A549 (cell line): Measurements from ENCODE around the gene ATP1A2. TPM values are rescaled to one million over a fixed set of nuclear protein-coding genes. Genes with fewer than 3 reads are reported as not detected.

Experiments
- ATAC-seq, 2 experiments: fragments of 200-7000 bp in 1 of 2; fragments of >200 bp in 1 of 2; cut with Nextera tagmentation in 1 of 2; cut with Tn5 transposase in 1 of 2; 3 replicates each; pipeline versions ENCODE4 v1.8.0 to v1.9.1; 2018 to 2020; ENCODE audit warnings: mild to moderate bottlenecking in 1 of 2, moderate library complexity in 1 of 2
- CTCF ChIA-PET: fragments of 300-600 bp; sonication (Branson Sonifier 250); formaldehyde crosslinking; extraction: SDS; loops from one replicate; lab custom pipeline; 2021; ENCODE audit warnings: antibody characterized with exemption, inconsistent platforms; lab: Yijun Ruan, JAX
- POLR2A ChIA-PET: fragments of 350-600 bp; formaldehyde crosslinking; extraction: SDS; loops from one replicate; lab custom pipeline; 2021; ENCODE audit warnings: antibody characterized with exemption, inconsistent platforms; lab: Yijun Ruan, JAX
- DNase-seq, 2 experiments: peaks; one replicate each; pipeline versions ENCODE4 v3.0.0 to v3.0.0-alpha.2; 2011 to 2016; ENCODE audit warnings: low read depth in 1 of 2, low spot score in 1 of 2
- FAIRE-seq: peaks from 2 replicates; lab custom pipeline; 2011; peaks lifted over from hg19 to GRCh38; lab: Jason Lieb, UNC
- H3K27ac ChIP-seq, 2 experiments: fragments of >200 bp; sonication (Bioruptor Twin); formaldehyde crosslinking; 3 replicates each; pipeline ENCODE4 v1.5.1; 2016 to 2017
- H3K4me1 ChIP-seq: fragments of >200 bp; sonication (Bioruptor Twin); formaldehyde crosslinking; 3 replicates; pipeline ENCODE4 v1.6.1; 2016
- H3K4me2 ChIP-seq: fragments of >200 bp; sonication (Bioruptor Twin); formaldehyde crosslinking; 3 replicates; pipeline ENCODE4 v1.6.1; 2016
- H3K4me3 ChIP-seq: fragments of >200 bp; sonication (Bioruptor Twin); formaldehyde crosslinking; 3 replicates; pipeline ENCODE4 v1.5.1; 2016
- H3K9me3 ChIP-seq: fragments of >200 bp; sonication (Bioruptor Twin); formaldehyde crosslinking; 3 replicates; pipeline ENCODE4 v1.6.1; 2016
- BCL3 ChIP-seq: fragments of >200 bp; sonication (Bioruptor Twin); formaldehyde crosslinking; IDR thresholded peaks from 3 replicates; pipeline ENCODE4 v1.6.1; 2016
- CHD4 ChIP-seq: fragments of 200-600 bp; sonication (generic); IDR thresholded peaks from 2 replicates; pipeline ENCODE4 v1.6.1; 2016; ENCODE audit warnings: antibody characterized with exemption, mild to moderate bottlenecking, borderline replicate concordance
- EHF ChIP-seq: fragments of 250-450 bp; sonication (Bioruptor Pico); IDR thresholded peaks from 2 replicates; pipeline ENCODE4 v1.5.0; 2020; ENCODE audit warnings: mild to moderate bottlenecking
- EP300 ChIP-seq, 2 experiments: fragments of >200 bp; sonication (Bioruptor Twin); formaldehyde crosslinking; IDR thresholded peaks; 2 replicates in 1 of 2; 3 replicates in 1 of 2; pipeline ENCODE4 v1.6.1; 2016 to 2017
- ESRRA ChIP-seq: fragments of 150-350 bp; IDR thresholded peaks from 2 replicates; pipeline ENCODE4 v1.6.1; 2014; ENCODE audit warnings: mild to moderate bottlenecking, low read length, borderline replicate concordance
- FOSL2 ChIP-seq, 2 experiments: fragments of 450-650 bp in 1 of 2; fragments of >200 bp in 1 of 2; sonication (Bioruptor Twin) in 1 of 2; formaldehyde crosslinking; IDR thresholded peaks; 2 replicates each; pipeline versions ENCODE4 v1.5.0 to v1.6.1; 2016 to 2020; ENCODE audit warnings: mild to moderate bottlenecking in 1 of 2, moderate library complexity in 1 of 2
- HES2 ChIP-seq: fragments of >200 bp; sonication (Bioruptor Twin); formaldehyde crosslinking; IDR thresholded peaks from 2 replicates; pipeline ENCODE4 v1.6.1; 2016
- HOXB13 ChIP-seq: fragments of 250-450 bp; sonication (Bioruptor Pico); IDR thresholded peaks from 2 replicates; pipeline ENCODE4 v1.5.0; 2020; ENCODE audit warnings: low read depth, mild to moderate bottlenecking, moderate library complexity
- JUN ChIP-seq, 2 experiments: fragments of >200 bp; sonication (Bioruptor Twin); formaldehyde crosslinking; IDR thresholded peaks; 2 replicates in 1 of 2; 3 replicates in 1 of 2; pipeline ENCODE4 v1.6.1; 2016 to 2017
- MYC ChIP-seq: IDR thresholded peaks from 2 replicates; pipeline ENCODE4 v1.6.1; 2012; ENCODE audit warnings: mild to moderate bottlenecking, inconsistent platforms, low read length, improper control_type of control experiment, borderline replicate concordance
- NPAS2 ChIP-seq: fragments of 250-450 bp; sonication (Bioruptor Pico); IDR thresholded peaks from 2 replicates; pipeline ENCODE4 v1.8.0; 2022; ENCODE audit warnings: mild to moderate bottlenecking, moderate library complexity, borderline replicate concordance
- RCOR1 ChIP-seq: fragments of 150-350 bp; IDR thresholded peaks from 2 replicates; pipeline ENCODE4 v1.6.1; 2014; ENCODE audit warnings: antibody characterized with exemption, low read length, low read depth
- REST ChIP-seq: fragments of 200-600 bp; sonication (generic); IDR thresholded peaks from 2 replicates; pipeline ENCODE4 v1.6.1; 2016; ENCODE audit warnings: antibody characterized with exemption, mild to moderate bottlenecking, moderate library complexity
- ZSCAN20 ChIP-seq: fragments of 250-450 bp; sonication (Bioruptor Pico); IDR thresholded peaks from 2 replicates; pipeline ENCODE4 v1.8.0; 2022; ENCODE audit warnings: mild to moderate bottlenecking, moderate library complexity
- WGBS: methylation state at CpG from one replicate; pipeline ENCODE4 v1.1.6; 2017; ENCODE audit errors: missing lambda C conversion rate; 5-methylcytosine and 5-hydroxymethylcytosine counted together
- polyA plus RNA-seq, 4 experiments: library from polyadenylated mRNA; depleted of rRNA in 3 of 4; stranded (reverse); fragments of >200 nt; fragmentation: RNase III in 1 of 4; extraction: RNeasy Plus Mini Kit Qiagen cat#74134 plus additional on column Dnase treatment in 1 of 4; gene quantifications; 2 replicates in 3 of 4; 3 replicates in 1 of 4; pipeline ENCODE4 v1.2.3, GENCODE V29; 2011 to 2017
- TF ChIP-seq, protein P1 (sequence below): fragments of 250-450 bp; sonication (Bioruptor Pico); IDR thresholded peaks from 2 replicates; pipeline ENCODE4 v1.5.0; 2020; ENCODE audit warnings: low read depth, mild to moderate bottlenecking, moderate library complexity

ATP1A2 gene
- polyA plus RNA-seq, 2 of the 4 experiments (the other 2 are of a cell fraction) = 0.09 TPM; not detected in 1

DNA sequence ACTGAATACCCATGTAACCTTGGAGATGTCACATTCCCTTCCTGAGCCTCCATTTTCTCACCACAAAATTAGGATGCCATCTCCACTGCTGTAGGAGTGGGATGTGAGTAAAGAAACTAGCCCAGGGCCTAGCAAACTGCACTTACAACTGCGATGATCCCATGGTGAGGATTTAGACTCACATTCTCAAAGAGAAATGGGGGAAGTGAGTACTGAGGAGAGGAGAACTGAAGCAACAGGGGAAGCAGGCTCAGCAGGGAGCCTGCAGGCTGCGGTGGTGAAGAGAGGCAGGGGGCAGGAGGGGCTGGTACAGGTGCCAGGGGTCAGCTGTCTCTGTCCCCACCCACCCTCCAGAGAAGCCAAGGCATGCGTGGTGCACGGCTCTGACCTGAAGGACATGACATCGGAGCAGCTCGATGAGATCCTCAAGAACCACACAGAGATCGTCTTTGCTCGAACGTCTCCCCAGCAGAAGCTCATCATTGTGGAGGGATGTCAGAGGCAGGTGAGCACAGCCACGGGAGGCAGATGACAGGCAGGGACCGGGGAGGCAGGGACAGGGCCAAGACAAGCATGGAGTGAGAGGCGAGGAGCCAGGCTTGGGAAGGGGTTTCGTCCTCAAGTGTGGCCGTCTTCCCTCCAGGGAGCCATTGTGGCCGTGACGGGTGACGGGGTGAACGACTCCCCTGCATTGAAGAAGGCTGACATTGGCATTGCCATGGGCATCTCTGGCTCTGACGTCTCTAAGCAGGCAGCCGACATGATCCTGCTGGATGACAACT, 19.4 kb downstream of the ATP1A2 start:
- no peak overlapping the region for H3K4me2 ChIP-seq
- no peak for TF ChIP-seq ESRRA
- no peak for TF ChIP-seq ZSCAN20
- no peak for TF ChIP-seq EHF
- TF ChIP-seq RCOR1 = no peak
- FAIRE-seq (no peak), ATAC-seq (no peak), DNase-seq (no peak)
- CTCF ChIA-PET = interaction anchor here (0.5 kb wide), 1 partner anchor 283 kb away, joined by 3 read pairs; no protein-coding TSS in a partner anchor
- WGBS = 78% methylated on average over 20 of the region's 20 CpGs
- POLR2A ChIA-PET = no interaction called here
- no peak overlapping the region for H3K27ac ChIP-seq
- H3K4me3 ChIP-seq = no peak overlapping the region
- H3K4me1 ChIP-seq = peaks cover 12% of the 10 kb centered on the region; the same call in 2 of the 3 replicates
- no peaks in the 10 kb centered on the region for H3K9me3 ChIP-seq

DNA sequence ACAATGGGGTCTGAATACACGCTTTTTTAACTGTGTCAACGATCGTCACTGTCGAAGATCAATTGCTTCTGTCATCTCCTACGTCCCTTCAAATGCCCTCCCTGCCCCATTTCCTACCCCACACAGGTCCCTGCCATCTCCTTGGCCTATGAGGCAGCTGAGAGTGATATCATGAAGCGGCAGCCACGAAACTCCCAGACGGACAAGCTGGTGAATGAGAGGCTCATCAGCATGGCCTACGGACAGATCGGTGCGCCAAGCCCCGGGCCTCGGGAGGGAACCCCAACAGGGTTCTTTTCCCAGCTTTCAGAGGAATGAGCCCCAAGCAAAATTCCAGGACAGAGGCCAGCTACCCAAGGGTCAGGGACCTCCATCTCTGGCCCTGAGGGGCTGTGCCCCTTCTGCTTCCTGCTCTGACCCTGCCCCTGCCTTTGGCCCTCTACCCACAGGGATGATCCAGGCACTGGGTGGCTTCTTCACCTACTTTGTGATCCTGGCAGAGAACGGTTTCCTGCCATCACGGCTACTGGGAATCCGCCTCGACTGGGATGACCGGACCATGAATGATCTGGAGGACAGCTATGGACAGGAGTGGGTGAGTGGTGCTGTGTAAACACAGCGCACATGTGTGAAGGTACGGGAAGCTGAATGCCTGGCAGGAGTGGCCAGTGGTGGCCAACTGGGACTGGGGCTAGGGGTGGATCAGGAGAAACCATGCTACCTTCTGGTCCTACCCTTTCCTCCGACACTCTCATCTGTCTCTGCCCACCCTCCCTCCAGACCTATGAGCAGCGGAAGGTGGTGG, 20.8 kb downstream of the ATP1A2 start:
- ChIA-PET POLR2A (no interaction called here), CTCF (interaction anchor here (1.2 to 2.0 kb wide), 2 partner anchors 19 to 36 kb away, joined by 3 to 9 read pairs; no protein-coding TSS in a partner anchor)
- TF ChIP-seq HES2 (no peak), NPAS2 (no peak), MYC (no peak), CHD4 (no peak), FOSL2 (IDR thresholded peaks at IDR 0.05) (no peak), FOSL2 (CRISPR knock-in tag; IDR thresholded peaks at IDR 0.05) (no peak), HOXB13 (CRISPR knock-in tag) (no peak), REST (no peak), EP300 (IDR thresholded peaks at IDR 0.05) (no peak), BCL3 (no peak), JUN (IDR thresholded peaks at IDR 0.05) (no peak)
- TF ChIP-seq, protein P1, sequence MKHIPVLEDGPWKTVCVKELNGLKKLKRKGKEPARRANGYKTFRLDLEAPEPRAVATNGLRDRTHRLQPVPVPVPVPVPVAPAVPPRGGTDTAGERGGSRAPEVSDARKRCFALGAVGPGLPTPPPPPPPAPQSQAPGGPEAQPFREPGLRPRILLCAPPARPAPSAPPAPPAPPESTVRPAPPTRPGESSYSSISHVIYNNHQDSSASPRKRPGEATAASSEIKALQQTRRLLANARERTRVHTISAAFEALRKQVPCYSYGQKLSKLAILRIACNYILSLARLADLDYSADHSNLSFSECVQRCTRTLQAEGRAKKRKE (CRISPR knock-in tag) = no peak
- H3K4me1 ChIP-seq = peaks cover 1% of the 10 kb centered on the region; the same call in 2 of the 3 replicates
- ATAC-seq = no peak
- no peak overlapping the region for H3K4me3 ChIP-seq
- FAIRE-seq = no peak
- H3K4me2 ChIP-seq = no peak overlapping the region
- no peak for DNase-seq
- H3K27ac ChIP-seq = 0 out of 6 replicates have a peak overlapping the region, but pooled peaks of 1 of the 2 experiments have one; percentile 19
- H3K9me3 ChIP-seq = no peaks in the 10 kb centered on the region
- 84% methylated on average over 22 of the region's 22 CpGs for WGBS
